ENCODE data around the gene ARMH1. TPM values are rescaled to one million over a fixed set of nuclear protein-coding genes. Genes with fewer than 3 reads are reported as not detected.
"Not testable (repeated sequence)": the region's sequence is repeated elsewhere in the genome, so short reads cannot be mapped to it uniquely, and the experiment has no call there.

ARMH1 gene
- total RNA-seq, 1 experiment from 2014 or later = 0.65 TPM

DNA sequence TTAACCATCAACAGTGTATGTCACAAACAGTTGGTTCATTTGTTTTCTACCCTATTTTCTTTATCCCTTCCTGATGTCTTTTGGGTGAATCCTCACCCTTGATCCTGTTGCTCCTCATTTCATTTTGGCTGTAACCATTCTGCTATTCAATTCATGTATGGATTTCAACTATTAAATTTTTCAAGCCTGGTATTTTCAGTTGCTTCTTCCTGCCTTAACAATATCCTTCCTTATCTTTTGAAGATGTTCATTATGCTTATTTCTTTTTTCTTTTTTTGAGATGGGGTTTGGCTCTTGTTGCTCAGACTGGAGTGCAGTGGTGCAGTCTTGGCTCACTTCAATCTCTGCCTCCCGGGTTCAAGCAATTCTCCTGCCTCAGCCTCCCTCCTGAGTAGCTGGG is 59.3 kb downstream of the ARMH1 start:
- no peak for DNase-seq (ENCODE audit: unreplicated experiment)
- Mint-ChIP-seq H3K4me3 (ENCODE audit: unreplicated experiment) (no peak overlapping the region), H3K27ac (ENCODE audit: low read depth, unreplicated experiment) (peak overlapping the region; percentile 77), H3K4me1 (ENCODE audit: insufficient read depth, unreplicated experiment) (peaks cover 18% of the 10 kb centered on the region), H3K27me3 (ENCODE audit: insufficient read depth, unreplicated experiment) (no peaks in the 10 kb centered on the region), H3K36me3 (ENCODE audit: insufficient read depth, unreplicated experiment) (peaks cover 13% of the 10 kb centered on the region), H3K9me3 (ENCODE audit: unreplicated experiment) (no peaks in the 10 kb centered on the region)
- POLR2A ChIA-PET = interaction anchor here (1.7 to 6.0 kb wide), 3 partner anchors 15 to 253 kb away, joined by 3 to 182 read pairs (median 18); partner anchors contain the start of genes EIF2B3 and RPS8
- TF ChIP-seq, protein P1, sequence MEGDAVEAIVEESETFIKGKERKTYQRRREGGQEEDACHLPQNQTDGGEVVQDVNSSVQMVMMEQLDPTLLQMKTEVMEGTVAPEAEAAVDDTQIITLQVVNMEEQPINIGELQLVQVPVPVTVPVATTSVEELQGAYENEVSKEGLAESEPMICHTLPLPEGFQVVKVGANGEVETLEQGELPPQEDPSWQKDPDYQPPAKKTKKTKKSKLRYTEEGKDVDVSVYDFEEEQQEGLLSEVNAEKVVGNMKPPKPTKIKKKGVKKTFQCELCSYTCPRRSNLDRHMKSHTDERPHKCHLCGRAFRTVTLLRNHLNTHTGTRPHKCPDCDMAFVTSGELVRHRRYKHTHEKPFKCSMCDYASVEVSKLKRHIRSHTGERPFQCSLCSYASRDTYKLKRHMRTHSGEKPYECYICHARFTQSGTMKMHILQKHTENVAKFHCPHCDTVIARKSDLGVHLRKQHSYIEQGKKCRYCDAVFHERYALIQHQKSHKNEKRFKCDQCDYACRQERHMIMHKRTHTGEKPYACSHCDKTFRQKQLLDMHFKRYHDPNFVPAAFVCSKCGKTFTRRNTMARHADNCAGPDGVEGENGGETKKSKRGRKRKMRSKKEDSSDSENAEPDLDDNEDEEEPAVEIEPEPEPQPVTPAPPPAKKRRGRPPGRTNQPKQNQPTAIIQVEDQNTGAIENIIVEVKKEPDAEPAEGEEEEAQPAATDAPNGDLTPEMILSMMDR (IDR thresholded peaks at IDR 0.05; ENCODE audit: unreplicated experiment) = no peak
- intact Hi-C loops (cut with micrococcal nuclease) = loop anchor here (5.0 kb wide), 3 partner anchors 279 to 759 kb away; partner anchors contain the start of genes HECTD3, TESK2 and UROD
- BruUV-seq (replicated peaks) = no TSS peak
- CTCF ChIA-PET = interaction anchor here (0.6 to 1.4 kb wide), 5 partner anchors 10 to 85 kb away, joined by 3 to 5 read pairs (median 4); partner anchors contain the start of gene RPS8

DNA sequence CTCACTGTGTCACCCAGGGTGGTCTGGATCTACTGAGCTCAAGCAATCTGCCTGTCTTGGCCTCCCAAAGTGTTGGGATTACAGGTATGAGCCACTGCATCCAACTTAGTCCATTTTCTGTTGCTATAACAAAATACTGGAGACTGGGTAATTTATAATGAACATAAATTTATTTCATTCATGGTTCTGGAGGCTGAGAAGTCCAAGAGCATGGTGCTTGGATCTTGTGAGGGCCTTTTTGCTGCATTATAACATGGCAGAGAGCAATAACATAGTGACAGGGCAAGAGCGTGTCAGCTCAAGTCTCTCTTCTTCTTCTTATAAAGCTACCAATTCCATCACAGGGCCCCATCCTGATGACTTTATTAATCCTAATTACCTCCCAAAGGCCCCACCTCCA is 61.5 kb downstream of the ARMH1 start:
- H3K27ac Mint-ChIP-seq (ENCODE audit: low read depth, unreplicated experiment) = no peak overlapping the region
- no peak overlapping the region for H3K4me3 Mint-ChIP-seq (ENCODE audit: unreplicated experiment)
- intact Hi-C loops (cut with micrococcal nuclease) = no loop called here
- TF ChIP-seq, protein P1 (IDR thresholded peaks at IDR 0.05; ENCODE audit: unreplicated experiment) = no peak
- no peaks in the 10 kb centered on the region for H3K27me3 Mint-ChIP-seq (ENCODE audit: insufficient read depth, unreplicated experiment)
- no peaks in the 10 kb centered on the region for H3K9me3 Mint-ChIP-seq (ENCODE audit: unreplicated experiment)
- ChIA-PET CTCF (no interaction called here), POLR2A (interaction anchor here (1.0 to 1.3 kb wide), 2 partner anchors 14 to 40 kb away, joined by 3 to 4 read pairs; partner anchors contain the start of gene RPS8)
- peaks cover 4% of the 10 kb centered on the region for H3K36me3 Mint-ChIP-seq (ENCODE audit: insufficient read depth, unreplicated experiment)
- no TSS peak for BruUV-seq (replicated peaks)
- DNase-seq (ENCODE audit: unreplicated experiment) = no peak
- peaks cover 10% of the 10 kb centered on the region for H3K4me1 Mint-ChIP-seq (ENCODE audit: insufficient read depth, unreplicated experiment)

DNA sequence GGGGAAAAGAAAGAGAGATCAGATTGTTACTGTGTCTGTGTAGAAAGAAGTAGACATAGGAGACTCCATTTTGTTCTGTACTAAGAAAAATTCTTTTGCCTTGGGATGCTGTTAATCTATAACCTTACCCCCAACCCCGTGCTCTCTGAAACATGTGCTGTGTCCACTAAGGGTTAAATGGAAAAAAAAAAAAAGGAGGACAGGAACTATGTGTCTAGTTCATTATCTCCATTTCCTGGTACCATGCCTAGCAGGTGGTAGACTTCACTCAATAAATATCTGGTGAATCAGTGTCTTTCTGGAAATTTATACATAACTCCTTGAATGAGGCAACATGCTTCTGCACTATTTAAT is 64.4 kb downstream of the ARMH1 start:
- Mint-ChIP-seq H3K4me3 (ENCODE audit: unreplicated experiment) (peak overlapping the region; percentile 90), H3K36me3 (ENCODE audit: insufficient read depth, unreplicated experiment) (peaks cover 15% of the 10 kb centered on the region), H3K27ac (ENCODE audit: low read depth, unreplicated experiment) (peak overlapping the region; percentile 93)
- intact Hi-C loops (cut with micrococcal nuclease) = loop anchor here (2.0 kb wide), 1 partner anchor 36 kb away; the partner anchor contains the start of gene RPS8
- CTCF ChIA-PET = interaction anchor here (0.6 kb wide), 1 partner anchor 185 kb away, joined by 3 read pairs; no protein-coding TSS in a partner anchor
- H3K27me3 Mint-ChIP-seq (ENCODE audit: insufficient read depth, unreplicated experiment); BruUV-seq (replicated peaks); H3K4me1 Mint-ChIP-seq (ENCODE audit: insufficient read depth, unreplicated experiment); DNase-seq (ENCODE audit: unreplicated experiment); H3K9me3 Mint-ChIP-seq (ENCODE audit: unreplicated experiment): not testable (repeated sequence)
- POLR2A ChIA-PET = interaction anchor here (0.7 to 9.2 kb wide), 7 partner anchors 8 to 246 kb away, joined by 3 to 53 read pairs (median 5); partner anchors contain the start of genes PLK3, RNU5D-1 and RPS8

GRCh38 chr1:44739307-44740178 is 65.0 kb downstream of the ARMH1 start, which contains the start of gene KIF2C:
TSS of gene KIF2C (plus strand) at chr1:44739837. CDS start at chr1:44739933, 96 bp downstream.
- peaks cover 6% of the 10 kb centered on the region for H3K4me1 Mint-ChIP-seq (ENCODE audit: insufficient read depth, unreplicated experiment)
- POLR2A ChIA-PET = interaction anchor here (0.7 to 9.2 kb wide), 10 partner anchors 8 to 271 kb away, joined by 3 to 53 read pairs (median 4); partner anchors contain the start of genes PLK3, RNU5D-1 and RPS8
- H3K4me3 Mint-ChIP-seq (ENCODE audit: unreplicated experiment) = peak within 1 kb of the TSS; percentile 90
- no peaks in the 10 kb centered on the region for H3K27me3 Mint-ChIP-seq (ENCODE audit: insufficient read depth, unreplicated experiment)
- H3K27ac Mint-ChIP-seq (ENCODE audit: low read depth, unreplicated experiment) = peak within 1 kb of the TSS; percentile 93
- DNase-seq (ENCODE audit: unreplicated experiment) = peak; percentile 97
- TF ChIP-seq, protein P1 (IDR thresholded peaks at IDR 0.05; ENCODE audit: unreplicated experiment) = no peak
- H3K36me3 Mint-ChIP-seq (ENCODE audit: insufficient read depth, unreplicated experiment) = peaks cover 21% of the 10 kb centered on the region
- H3K9me3 Mint-ChIP-seq (ENCODE audit: unreplicated experiment) = no peaks in the 10 kb centered on the region
- CTCF ChIA-PET = interaction anchor here (0.6 to 1.5 kb wide), 2 partner anchors 8 to 185 kb away, joined by 3 to 7 read pairs; partner anchors contain the start of gene RNU5D-1
- TSS peak; percentile 96 for BruUV-seq (replicated peaks)
- intact Hi-C loops (cut with micrococcal nuclease) = loop anchor here (2.0 kb wide), 1 partner anchor 35 kb away; the partner anchor contains the start of gene RPS8

Data from MCF 10A (cell line).